Measurements from ENCODE around the gene WASF3.

GRCh38 chr13:26528527-26528926 is 29.0 kb upstream of the WASF3 start:
- TF ChIP-seq POLR2AphosphoS5 (IDR thresholded peaks at IDR 0.05; ENCODE audit: low read depth, low read length) (no peak), SIN3A (IDR thresholded peaks at IDR 0.05; ENCODE audit: borderline replicate concordance, insufficient read depth, low read length) (no peak)
